HepG2 (cell line): ENCODE results near the gene NKIRAS1. TPM values are rescaled to one million over a fixed set of nuclear protein-coding genes. Genes with fewer than 3 reads are reported as not detected.

Experiments
- FOXK2 ChIP-seq: fragments of 450-650 bp; IDR thresholded peaks from 2 replicates; pipeline ENCODE4 v1.6.1; 2016
- GLI4 ChIP-seq: sonication (generic); formaldehyde crosslinking; IDR thresholded peaks from 2 replicates; pipeline ENCODE4 v1.5.1; 2020; ENCODE audit warnings: missing genetic modification reagents, mild to moderate bottlenecking, moderate library complexity, borderline replicate concordance
- HCFC1 ChIP-seq: fragments of 150-350 bp; IDR thresholded peaks from 2 replicates; pipeline ENCODE4 v1.6.1; 2014; ENCODE audit warnings: low read depth, low read length
- HDAC2 ChIP-seq: sonication (generic); formaldehyde crosslinking; IDR thresholded peaks from 2 replicates; pipeline ENCODE4 v1.4.0; 2020; ENCODE audit warnings: missing genetic modification reagents
- HINFP ChIP-seq: sonication (generic); formaldehyde crosslinking; IDR thresholded peaks from 2 replicates; pipeline ENCODE4 v1.4.0; 2020; ENCODE audit warnings: low read depth, mild to moderate bottlenecking, missing genetic modification reagents
- MAZ ChIP-seq, 2 experiments: sonication (generic) in 1 of 2; formaldehyde crosslinking in 1 of 2; IDR thresholded peaks; 2 replicates each; pipeline versions ENCODE4 v1.5.0 to v1.6.1; 2012 to 2020; ENCODE audit warnings: low read depth in 2 of 2, mild to moderate bottlenecking in 2 of 2, borderline replicate concordance in 1 of 2, improper control_type of control experiment in 1 of 2, low read length in 1 of 2, missing genetic modification reagents in 1 of 2, moderate library complexity in 1 of 2
- NFRKB ChIP-seq: fragments of 450-650 bp; IDR thresholded peaks from 2 replicates; pipeline ENCODE4 v1.6.1; 2017
- PAF1 ChIP-seq: IDR thresholded peaks from 2 replicates; pipeline ENCODE4 v1.6.1; 2016; ENCODE audit warnings: missing genetic modification reagents, missing compliant biosample characterization
- RBM39 ChIP-seq: fragments of 200-400 bp; formaldehyde crosslinking; IDR thresholded peaks from one replicate; pipeline ENCODE4 v1.6.1; 2018; ENCODE audit warnings: antibody characterized with exemption, mild to moderate bottlenecking, low read depth, low read length; ENCODE audit not compliant: poor library complexity, severe bottlenecking
- RXRB ChIP-seq: IDR thresholded peaks from 2 replicates; pipeline ENCODE4 v1.6.1; 2016; ENCODE audit warnings: borderline replicate concordance, missing genetic modification reagents, missing compliant biosample characterization
- SAP130 ChIP-seq: IDR thresholded peaks from 2 replicates; pipeline ENCODE4 v1.6.1; 2016; ENCODE audit warnings: low read depth
- SOX5 ChIP-seq: IDR thresholded peaks from 2 replicates; pipeline ENCODE4 v1.6.1; 2016; ENCODE audit warnings: borderline replicate concordance
- ZBTB2 ChIP-seq: sonication (generic); formaldehyde crosslinking; IDR thresholded peaks from 2 replicates; pipeline ENCODE4 v1.8.0; 2022; ENCODE audit warnings: low read depth, missing genetic modification reagents
- ZFX ChIP-seq: sonication (generic); formaldehyde crosslinking; IDR thresholded peaks from 2 replicates; pipeline ENCODE4 v1.4.0; 2020; ENCODE audit warnings: mild to moderate bottlenecking, low read depth, missing genetic modification reagents, moderate library complexity
- ZMYM2 ChIP-seq: sonication (generic); formaldehyde crosslinking; IDR thresholded peaks from 2 replicates; pipeline ENCODE4 v1.8.0; 2022; ENCODE audit warnings: mild to moderate bottlenecking, missing genetic modification reagents
- ZNF33A ChIP-seq: sonication (generic); formaldehyde crosslinking; IDR thresholded peaks from 2 replicates; pipeline ENCODE4 v1.5.1; 2020; ENCODE audit warnings: missing genetic modification reagents, mild to moderate bottlenecking, moderate library complexity, borderline replicate concordance
- ZNF362 ChIP-seq: sonication (generic); formaldehyde crosslinking; IDR thresholded peaks from 2 replicates; pipeline ENCODE4 v1.4.0; 2020; ENCODE audit warnings: missing genetic modification reagents, mild to moderate bottlenecking, borderline replicate concordance
- ZNF556 ChIP-seq: sonication (generic); formaldehyde crosslinking; IDR thresholded peaks from 2 replicates; pipeline ENCODE4 v1.4.0; 2020; ENCODE audit warnings: mild to moderate bottlenecking, missing genetic modification reagents, borderline replicate concordance
- ZNF747 ChIP-seq: sonication (generic); formaldehyde crosslinking; IDR thresholded peaks from 2 replicates; pipeline ENCODE4 v1.8.1; 2023; ENCODE audit warnings: missing genetic modification reagents, mild to moderate bottlenecking, borderline replicate concordance
- ZNF768 ChIP-seq: sonication (generic); formaldehyde crosslinking; IDR thresholded peaks from 2 replicates; pipeline ENCODE4 v1.4.0; 2020; ENCODE audit warnings: missing genetic modification reagents
- ZNF788 ChIP-seq: sonication (generic); formaldehyde crosslinking; IDR thresholded peaks from 2 replicates; pipeline ENCODE4 v1.5.0; 2020; ENCODE audit warnings: mild to moderate bottlenecking, missing genetic modification reagents, borderline replicate concordance
- ZNF800 ChIP-seq: sonication (generic); formaldehyde crosslinking; IDR thresholded peaks from 2 replicates; pipeline ENCODE4 v1.4.0; 2020; ENCODE audit warnings: missing genetic modification reagents
- ZZZ3 ChIP-seq: sonication (generic); formaldehyde crosslinking; IDR thresholded peaks from 2 replicates; pipeline ENCODE4 v1.4.0; 2020; ENCODE audit warnings: missing genetic modification reagents, mild to moderate bottlenecking, borderline replicate concordance
- polyA plus RNA-seq, 8 experiments: library from polyadenylated mRNA; depleted of rRNA in 3 of 8; stranded (reverse) in 7 of 8; unstranded in 1 of 8; fragments of >200 nt; fragmentation: Illumina TruSeq in 4 of 8; extraction: Trizol in 4 of 8; gene quantifications; 2 replicates each; pipeline versions ENCODE4 v1.2.1 to v1.2.3, GENCODE V29; 2011 to 2016; ENCODE audit warnings: low read depth in 4 of 8, missing spikeins in 1 of 8, mixed read lengths in 1 of 8; ENCODE audit not compliant: insufficient read depth in 1 of 8
- total RNA-seq, 5 experiments: library from RNA; depleted of rRNA; stranded (reverse); fragments of >200 nt; fragmentation: Illumina TruSeq; extraction: Trizol; gene quantifications; 2 replicates each; pipeline ENCODE4 v1.2.3, GENCODE V29; 2016; ENCODE audit warnings: low read depth in 1 of 5

The NKIRAS1 gene
- total and polyA plus RNA-seq, 2 of the 13 experiments (the other 11 are each of a cell fraction or from before 2014, with no cell fraction given): 4.3 to 8.0 TPM

- TF ChIP-seq ZNF788 (CRISPR knock-in tag) (peak; percentile 93), FOXK2 (no peak), ZNF33A (CRISPR knock-in tag) (no peak; the same call in 1 of the 2 replicates), ZNF747 (CRISPR knock-in tag) (peak; percentile 94), HDAC2 (CRISPR knock-in tag) (peak; percentile 71; the same call in 1 of the 2 replicates), NFRKB (peak; percentile 53; the same call in 1 of the 2 replicates), ZNF768 (CRISPR knock-in tag) (peak; percentile 43; the same call in 1 of the 2 replicates), ZFX (CRISPR knock-in tag) (peak; percentile 94), ZNF800 (CRISPR knock-in tag) (peak; percentile 1), RXRB (CRISPR knock-in tag) (peak; percentile 62), ZNF362 (CRISPR knock-in tag) (no peak), RBM39 (peak; percentile 95), HCFC1 (peak; percentile 94), SAP130 (peak; percentile 80), GLI4 (CRISPR knock-in tag) (no peak), MAZ (IDR thresholded peaks at IDR 0.05; ENCODE audit: borderline replicate concordance, low read depth, low read length) (no peak), MAZ (CRISPR knock-in tag; IDR thresholded peaks at IDR 0.05; ENCODE audit: low read depth) (peak; percentile 94), HINFP (CRISPR knock-in tag) (peak; percentile 39; the same call in 1 of the 2 replicates), PAF1 (no peak; the same call in 1 of the 2 replicates), ZNF556 (CRISPR knock-in tag) (peak; percentile 71; the same call in 1 of the 2 replicates), ZZZ3 (peak; percentile 96; the same call in 1 of the 2 replicates), ZMYM2 (no peak), ZBTB2 (0 out of 2 replicates have a peak, but pooled peaks have one; percentile 59), SOX5 (peak; percentile 69)
Measured at GRCh38 chr3:23916886-23917678, at the start of gene NKIRAS1, which contains the start of gene RPL15 (continued).
